Liver (tissue), 3 donors: ENCODE data around the gene SLC25A39.

Experiments
- ATF3 ChIP-seq: IDR thresholded peaks from 2 replicates; pipeline ENCODE4 v1.6.1; 2016; ENCODE audit warnings: antibody characterized with exemption
- CTCF ChIP-seq: fragments of 150-350 bp; IDR thresholded peaks from 2 replicates; pipeline ENCODE4 v1.5.1; 2017; ENCODE audit warnings: improper control_type of control experiment, low read depth, low read length; ENCODE audit not compliant: missing input control
- EGR1 ChIP-seq, 2 donors: IDR thresholded peaks; 2 replicates each; pipeline ENCODE4 v1.6.1; 2016 to 2018; ENCODE audit warnings: antibody characterized with exemption in 2 of 2, low read depth in 2 of 2
- GABPA ChIP-seq, 2 donors: IDR thresholded peaks in 1 of 2; conservative IDR thresholded peaks in 1 of 2; 2 replicates each; pipeline ENCODE4 v1.6.1; 2016; ENCODE audit warnings: antibody characterized with exemption in 2 of 2, mild to moderate bottlenecking in 1 of 2, moderate library complexity in 1 of 2
- HNF4G ChIP-seq: IDR thresholded peaks from 2 replicates; pipeline ENCODE4 v1.6.1; 2016; ENCODE audit warnings: antibody characterized with exemption
- JUND ChIP-seq, 2 donors: IDR thresholded peaks; 2 replicates each; pipeline ENCODE4 v1.6.1; 2016; ENCODE audit warnings: antibody characterized with exemption in 2 of 2
- MAX ChIP-seq: IDR thresholded peaks from 2 replicates; pipeline ENCODE4 v1.6.1; 2016; ENCODE audit warnings: antibody characterized with exemption
- RAD21 ChIP-seq, 2 donors: IDR thresholded peaks; 2 replicates each; pipeline ENCODE4 v1.6.1; 2016; ENCODE audit warnings: antibody characterized with exemption in 2 of 2, mild to moderate bottlenecking in 2 of 2
- REST ChIP-seq: IDR thresholded peaks from 2 replicates; pipeline ENCODE4 v1.6.1; 2016; ENCODE audit warnings: antibody characterized with exemption, mild to moderate bottlenecking
- TAF1 ChIP-seq: conservative IDR thresholded peaks from 2 replicates; pipeline ENCODE4 v1.6.1; 2016; ENCODE audit warnings: antibody characterized with exemption, mild to moderate bottlenecking
- donor health status: healthy.
- donor health status: healthy.

GRCh38 chr17:44279346-44279665 is 45.3 kb downstream of the SLC25A39 start:
- no peak for TF ChIP-seq EGR1 (IDR thresholded peaks at IDR 0.05; ENCODE audit: low read depth in 2 of 2)
- no peak for TF ChIP-seq CTCF
- no peak for TF ChIP-seq GABPA (IDR thresholded peaks at IDR 0.05 in 1 of 2, conservative IDR thresholded peaks at IDR 0.05 in 1 of 2)
- no peak for TF ChIP-seq REST
- TF ChIP-seq JUND (IDR thresholded peaks at IDR 0.05), result no peak
- TF ChIP-seq HNF4G, result no peak
- no peak for TF ChIP-seq MAX
- no peak for TF ChIP-seq RAD21 (IDR thresholded peaks at IDR 0.05)
- no peak for TF ChIP-seq TAF1
- TF ChIP-seq ATF3, result no peak
